HUES48 (cell line): ENCODE results near the gene TYR.
"Not testable (repeated sequence)": the region's sequence is repeated elsewhere in the genome, so short reads cannot be mapped to it uniquely, and the experiment has no call there.

Experiments used
- H3K27ac ChIP-seq: one replicate; pipeline ENCODE4 v1.7.0; 2013; ENCODE audit warnings: low read depth, low read length, inconsistent platforms
- H3K27me3 ChIP-seq: 2 replicates; pipeline ENCODE4 v1.6.1; 2013; ENCODE audit warnings: mild to moderate bottlenecking, low read length; ENCODE audit not compliant: control insufficient read depth, insufficient read depth
- H3K36me3 ChIP-seq: 2 replicates; pipeline ENCODE4 v1.6.1; 2013; ENCODE audit warnings: low read length; ENCODE audit not compliant: control insufficient read depth, insufficient read depth
- H3K4me1 ChIP-seq: 2 replicates; pipeline ENCODE4 v1.6.1; 2013; ENCODE audit warnings: mild to moderate bottlenecking, low read length; ENCODE audit not compliant: control insufficient read depth, insufficient read depth
- H3K4me3 ChIP-seq: 2 replicates; pipeline ENCODE4 v1.5.1; 2013; ENCODE audit warnings: mild to moderate bottlenecking, low read depth, low read length
- H3K9ac ChIP-seq: 2 replicates; pipeline ENCODE4 v1.6.1; 2013; ENCODE audit warnings: mild to moderate bottlenecking, low read depth, low read length, moderate library complexity
- H3K9me3 ChIP-seq: 2 replicates; pipeline ENCODE4 v1.6.1; 2013; ENCODE audit warnings: low read length; ENCODE audit not compliant: control insufficient read depth, insufficient read depth

The TYR gene

GRCh38 chr11:89184021-89184420 is 6.3 kb downstream of the TYR start:
- Histone ChIP-seq H3K9ac (no peak overlapping the region), H3K27me3 (no peaks in the 10 kb centered on the region), H3K4me3 (no peak overlapping the region), H3K36me3 (no peaks in the 10 kb centered on the region), H3K27ac (no peak overlapping the region), H3K4me1 (peaks cover 18% of the 10 kb centered on the region), H3K9me3 (no peaks in the 10 kb centered on the region)

- H3K36me3 ChIP-seq, result no peaks in the 10 kb centered on the region
- no peaks in the 10 kb centered on the region for H3K9me3 ChIP-seq
- no peaks in the 10 kb centered on the region for H3K27me3 ChIP-seq
- H3K4me3 ChIP-seq, result no peak overlapping the region
- no peak overlapping the region for H3K9ac ChIP-seq
- H3K27ac ChIP-seq, result no peak overlapping the region
- no peaks in the 10 kb centered on the region for H3K4me1 ChIP-seq
Observed at GRCh38 chr11:89189776-89190175, 12.1 kb downstream of the TYR start.

- no peaks in the 10 kb centered on the region for H3K9me3 ChIP-seq
- H3K4me1 ChIP-seq, result peaks cover 7% of the 10 kb centered on the region; the same call in 1 of the 2 replicates
- no peak overlapping the region for H3K4me3 ChIP-seq
- no peak overlapping the region for H3K27ac ChIP-seq
- H3K36me3 ChIP-seq, result no peaks in the 10 kb centered on the region
- no peak overlapping the region for H3K9ac ChIP-seq
- H3K27me3 ChIP-seq, result no peaks in the 10 kb centered on the region
Observed at GRCh38 chr11:89201138-89201537, 23.5 kb downstream of the TYR start.

- H3K27me3 ChIP-seq, result no peaks in the 10 kb centered on the region
- H3K9me3 ChIP-seq, result no peaks in the 10 kb centered on the region
- no peak overlapping the region for H3K4me3 ChIP-seq
- H3K9ac ChIP-seq, result no peak overlapping the region
- H3K4me1 ChIP-seq, result peaks cover 7% of the 10 kb centered on the region; the same call in 1 of the 2 replicates
- H3K36me3 ChIP-seq, result no peaks in the 10 kb centered on the region
- no peak overlapping the region for H3K27ac ChIP-seq
Observed at GRCh38 chr11:89203814-89204213, 26.1 kb downstream of the TYR start.

GRCh38 chr11:89205378-89205777 is 27.7 kb downstream of the TYR start:
- no peak overlapping the region for H3K9ac ChIP-seq
- no peak overlapping the region for H3K4me3 ChIP-seq
- no peaks in the 10 kb centered on the region for H3K27me3 ChIP-seq
- no peaks in the 10 kb centered on the region for H3K9me3 ChIP-seq
- H3K4me1 ChIP-seq, result peaks cover 7% of the 10 kb centered on the region; the same call in 1 of the 2 replicates
- H3K36me3 ChIP-seq, result no peaks in the 10 kb centered on the region
- H3K27ac ChIP-seq, result no peak overlapping the region

- H3K27me3 ChIP-seq, result no peaks in the 10 kb centered on the region
- H3K9me3 ChIP-seq, result no peaks in the 10 kb centered on the region
- peak overlapping the region; percentile 56 for H3K27ac ChIP-seq
- no peak overlapping the region for H3K9ac ChIP-seq
- no peak overlapping the region for H3K4me3 ChIP-seq
- no peaks in the 10 kb centered on the region for H3K36me3 ChIP-seq
- peaks cover 18% of the 10 kb centered on the region for H3K4me1 ChIP-seq
Observed at GRCh38 chr11:89220684-89221339, 43.1 kb downstream of the TYR start.

- no peaks in the 10 kb centered on the region for H3K4me1 ChIP-seq
- H3K27me3 ChIP-seq, result no peaks in the 10 kb centered on the region
- no peaks in the 10 kb centered on the region for H3K9me3 ChIP-seq
- no peak overlapping the region for H3K27ac ChIP-seq
- H3K4me3 ChIP-seq, result no peak overlapping the region
- no peaks in the 10 kb centered on the region for H3K36me3 ChIP-seq
- no peak overlapping the region for H3K9ac ChIP-seq
Observed at GRCh38 chr11:89235083-89235482, 57.4 kb downstream of the TYR start.

GRCh38 chr11:89235976-89236375 is 58.3 kb downstream of the TYR start:
- no peaks in the 10 kb centered on the region for H3K4me1 ChIP-seq
- no peak overlapping the region for H3K9ac ChIP-seq
- no peak overlapping the region for H3K4me3 ChIP-seq
- H3K36me3 ChIP-seq, result no peaks in the 10 kb centered on the region
- no peaks in the 10 kb centered on the region for H3K9me3 ChIP-seq
- no peaks in the 10 kb centered on the region for H3K27me3 ChIP-seq
- H3K27ac ChIP-seq, result no peak overlapping the region

GRCh38 chr11:89247007-89247406 is 69.3 kb downstream of the TYR start:
- H3K36me3 ChIP-seq, H3K4me1 ChIP-seq, H3K9me3 ChIP-seq, H3K27me3 ChIP-seq, H3K9ac ChIP-seq, H3K27ac ChIP-seq, H3K4me3 ChIP-seq: not testable (repeated sequence)

- H3K4me3 ChIP-seq, result no peak overlapping the region
- H3K36me3 ChIP-seq, result no peaks in the 10 kb centered on the region
- H3K9ac ChIP-seq, result no peak overlapping the region
- no peaks in the 10 kb centered on the region for H3K9me3 ChIP-seq
- no peaks in the 10 kb centered on the region for H3K4me1 ChIP-seq
- no peaks in the 10 kb centered on the region for H3K27me3 ChIP-seq
- H3K27ac ChIP-seq, result no peak overlapping the region
Observed at GRCh38 chr11:89249196-89249595, 71.5 kb downstream of the TYR start.

GRCh38 chr11:89261483-89261882 is 83.8 kb downstream of the TYR start:
- H3K36me3 ChIP-seq, H3K4me1 ChIP-seq, H3K4me3 ChIP-seq, H3K9ac ChIP-seq, H3K27me3 ChIP-seq, H3K27ac ChIP-seq, H3K9me3 ChIP-seq: not testable (repeated sequence)
